GM23248 (cell line): Measurements from ENCODE around the gene ACTR5. TPM values are rescaled to one million over a fixed set of nuclear protein-coding genes. Genes with fewer than 3 reads are reported as not detected.
A peak's percentile ranks its signal among the peaks of the same experiment; 100 is the strongest.

ENCODE experiments used
- DNase-seq: peaks from one replicate; pipeline ENCODE4 v3.0.0-alpha.2; 2015
- H2AFZ ChIP-seq: fragments of 200-600 bp; sonication (generic); 2 replicates; pipeline ENCODE4 v1.6.1; 2016; ENCODE audit warnings: antibody characterized with exemption
- H3F3A ChIP-seq: fragments of 200-600 bp; sonication (generic); 2 replicates; pipeline ENCODE4 v1.6.1; 2016; ENCODE audit warnings: mild to moderate bottlenecking, antibody characterized with exemption, mixed run types; ENCODE audit not compliant: insufficient read depth
- H3K27ac ChIP-seq: fragments of 200-600 bp; sonication (generic); 2 replicates; pipeline ENCODE4 v1.5.1; 2016; ENCODE audit warnings: mild to moderate bottlenecking
- H3K27me3 ChIP-seq: fragments of 200-600 bp; sonication (generic); replicated peaks from 2 replicates; pipeline ENCODE4 v1.6.1; 2016; ENCODE audit warnings: mild to moderate bottlenecking; ENCODE audit not compliant: insufficient read depth
- H3K36me3 ChIP-seq: fragments of 200-600 bp; sonication (generic); 2 replicates; pipeline ENCODE4 v1.6.1; 2016; ENCODE audit warnings: low read depth, mild to moderate bottlenecking
- H3K4me1 ChIP-seq: fragments of 200-600 bp; sonication (generic); 2 replicates; pipeline ENCODE4 v1.6.1; 2016; ENCODE audit warnings: mild to moderate bottlenecking; ENCODE audit not compliant: insufficient read depth
- H3K4me2 ChIP-seq: fragments of 200-600 bp; sonication (generic); one replicate; pipeline ENCODE4 v1.6.1; 2016; ENCODE audit warnings: mild to moderate bottlenecking; ENCODE audit not compliant: unreplicated experiment
- H3K4me3 ChIP-seq: fragments of 200-600 bp; sonication (generic); 2 replicates; pipeline ENCODE4 v1.5.1; 2016; ENCODE audit warnings: mild to moderate bottlenecking
- H3K79me2 ChIP-seq: fragments of 200-600 bp; sonication (generic); 2 replicates; pipeline ENCODE4 v1.6.1; 2016; ENCODE audit warnings: mild to moderate bottlenecking; ENCODE audit not compliant: insufficient read depth
- H3K9ac ChIP-seq: fragments of 200-600 bp; sonication (generic); 2 replicates; pipeline ENCODE4 v1.6.1; 2016; ENCODE audit warnings: mild to moderate bottlenecking
- H3K9me2 ChIP-seq: fragments of 200-600 bp; sonication (generic); 2 replicates; pipeline ENCODE4 v1.6.1; 2016; ENCODE audit warnings: mixed run types, mild to moderate bottlenecking, moderate library complexity; ENCODE audit not compliant: insufficient read depth
- H3K9me3 ChIP-seq: fragments of 200-600 bp; sonication (generic); one replicate; pipeline ENCODE4 v1.6.1; 2017; ENCODE audit warnings: low read depth
- H4K20me1 ChIP-seq: fragments of 200-600 bp; sonication (generic); 2 replicates; pipeline ENCODE4 v1.6.0; 2016; ENCODE audit not compliant: insufficient read depth
- EZH2 ChIP-seq: fragments of 200-600 bp; sonication (generic); IDR thresholded peaks from 2 replicates; pipeline ENCODE4 v1.6.1; 2018; ENCODE audit warnings: antibody characterized with exemption, mild to moderate bottlenecking; ENCODE audit not compliant: insufficient read depth, poor library complexity, severe bottlenecking
- EZH2phosphoT487 ChIP-seq: fragments of 200-600 bp; sonication (generic); IDR thresholded peaks from 2 replicates; pipeline ENCODE4 v1.6.1; 2018; ENCODE audit warnings: antibody characterized with exemption, moderate library complexity, mild to moderate bottlenecking, low read depth; ENCODE audit not compliant: insufficient read depth
- WGBS, 2 experiments: methylation state at CpG; one replicate each; pipeline ENCODE4 v1.1.6; 2015 to 2017; ENCODE audit warnings: low lambda C conversion rate in 2 of 2, low coverage in 1 of 2; ENCODE audit errors: missing lambda C conversion rate in 2 of 2; 5-methylcytosine and 5-hydroxymethylcytosine counted together
- in situ Hi-C: fragments of 300-500 bp; cut with MboI; formaldehyde crosslinking; loops from 2 replicates; pipeline ENCODE4 v1.15.0; 2020
- polyA plus RNA-seq: library from polyadenylated mRNA; unstranded; fragments of >200 nt; fragmentation: Nextera tagmentation; extraction: Ambion mirVana; gene quantifications from 2 replicates; pipeline ENCODE4 v1.2.1, GENCODE V29; 2016
- total RNA-seq: library from RNA; depleted of rRNA; stranded (reverse); fragments of >200 nt; shearing (Covaris generic); gene quantifications from 2 replicates; pipeline ENCODE4 v1.2.3, GENCODE V29; 2014

The ACTR5 gene
- total and polyA plus RNA-seq, 2 experiments from 2014 or later, result 3.0 to 4.0 TPM

- no peak for DNase-seq
- Histone ChIP-seq H3K36me3 (no peaks in the 10 kb centered on the region), H3K27ac (no peak overlapping the region), H3F3A (no peaks in the 10 kb centered on the region), H4K20me1 (no peaks in the 10 kb centered on the region), H3K9ac (no peak overlapping the region), H3K4me3 (peak overlapping the region; percentile 66), H3K4me2 (peak overlapping the region; percentile 63), H2AFZ (peak overlapping the region; percentile 75), H3K9me3 (no peaks in the 10 kb centered on the region), H3K27me3 (peaks cover 41% of the 10 kb centered on the region; the same call in 1 of the 2 replicates), H3K79me2 (no peaks in the 10 kb centered on the region), H3K4me1 (no peaks in the 10 kb centered on the region), H3K9me2 (no peaks in the 10 kb centered on the region)
- in situ Hi-C loops, result no loop called here
- 69 to 71% methylated on average over 17 to 18 of the region's 18 CpGs for WGBS, 2 experiments
- TF ChIP-seq EZH2phosphoT487 (no peak), EZH2 (no peak)
Measured at GRCh38 chr20:38804682-38805501, 56.6 kb downstream of the ACTR5 start.

GRCh38 chr20:38805502-38805957 is 57.3 kb downstream of the ACTR5 start, which contains the start of gene PPP1R16B:
TSS of gene PPP1R16B (plus strand) at chr20:38805697. CDS start at chr20:38835926, 30,229 bp downstream.
- Histone ChIP-seq H3K4me1 (no peaks in the 10 kb centered on the region), H3K36me3 (no peaks in the 10 kb centered on the region), H4K20me1 (no peaks in the 10 kb centered on the region), H3K4me2 (peak within 1 kb of the TSS; percentile 63), H3F3A (no peaks in the 10 kb centered on the region), H2AFZ (peak within 1 kb of the TSS; percentile 75), H3K9me2 (no peaks in the 10 kb centered on the region), H3K4me3 (peak within 1 kb of the TSS; percentile 66), H3K27ac (no peak within 1 kb of the TSS), H3K79me2 (no peaks in the 10 kb centered on the region), H3K9ac (no peak within 1 kb of the TSS), H3K9me3 (no peaks in the 10 kb centered on the region), H3K27me3 (peaks cover 41% of the 10 kb centered on the region; the same call in 1 of the 2 replicates)
- peak; percentile 32 for DNase-seq
- TF ChIP-seq EZH2 (no peak), EZH2phosphoT487 (no peak)
- WGBS, 2 experiments, result 4 to 5% methylated on average over 29 to 40 of the region's 40 CpGs
- in situ Hi-C loops, result no loop called here

GRCh38 chr20:38805958-38806854 is 57.9 kb downstream of the ACTR5 start:
- no peaks in the 10 kb centered on the region for H4K20me1 ChIP-seq
- DNase-seq, result peak; percentile 21

More at GRCh38 chr20:38805958-38806854, 57.9 kb downstream of the ACTR5 start:
- TF ChIP-seq EZH2 (peak; percentile 88), EZH2phosphoT487 (no peak)
- Histone ChIP-seq H2AFZ (peak overlapping the region; percentile 75), H3K4me1 (no peaks in the 10 kb centered on the region), H3K4me3 (peak overlapping the region; percentile 66), H3K27me3 (peaks cover 41% of the 10 kb centered on the region; the same call in 1 of the 2 replicates), H3K79me2 (no peaks in the 10 kb centered on the region), H3K36me3 (no peaks in the 10 kb centered on the region), H3K9me2 (no peaks in the 10 kb centered on the region), H3K9me3 (no peaks in the 10 kb centered on the region), H3K27ac (no peak overlapping the region), H3K4me2 (peak overlapping the region; percentile 63), H3K9ac (no peak overlapping the region), H3F3A (no peaks in the 10 kb centered on the region)
- in situ Hi-C loops, result no loop called here
- WGBS, 2 experiments, result 1 to 3% methylated on average over 41 to 44 of the region's 81 CpGs
